Endodermal cell (in vitro differentiated cells): Measurements from ENCODE around the gene MLN. TPM values are rescaled to one million over a fixed set of nuclear protein-coding genes. Genes with fewer than 3 reads are reported as not detected.

ENCODE experiments used
- DNase-seq: peaks from one replicate; pipeline ENCODE4 v3.0.0-alpha.2; 2017
- H3K27ac ChIP-seq: 2 replicates; pipeline ENCODE4 v1.5.1; 2013; ENCODE audit warnings: mild to moderate bottlenecking, low read depth, low read length, moderate library complexity
- H3K27me3 ChIP-seq: 2 replicates; pipeline ENCODE4 v1.6.1; 2013; ENCODE audit warnings: mild to moderate bottlenecking, low read length, moderate library complexity; ENCODE audit not compliant: insufficient read depth, control insufficient read depth, poor library complexity, severe bottlenecking
- H3K36me3 ChIP-seq: 2 replicates; pipeline ENCODE4 v1.7.0; 2013; ENCODE audit warnings: mild to moderate bottlenecking, low read length, moderate library complexity; ENCODE audit not compliant: control insufficient read depth, insufficient read depth
- H3K4me1 ChIP-seq: one replicate; pipeline ENCODE4 v1.7.0; 2013; ENCODE audit warnings: low read length; ENCODE audit not compliant: control insufficient read depth, insufficient read depth
- H3K4me3 ChIP-seq: 2 replicates; pipeline ENCODE4 v1.5.1; 2013; ENCODE audit warnings: mild to moderate bottlenecking, low read length, moderate library complexity
- H3K9ac ChIP-seq: 2 replicates; pipeline ENCODE4 v1.6.1; 2013; ENCODE audit warnings: mild to moderate bottlenecking, low read length, moderate library complexity; ENCODE audit not compliant: poor library complexity, severe bottlenecking; ENCODE audit errors: extremely low read depth
- H3K9me3 ChIP-seq: 2 replicates; pipeline ENCODE4 v1.6.1; 2013; ENCODE audit warnings: mild to moderate bottlenecking, low read length, moderate library complexity; ENCODE audit not compliant: control insufficient read depth
- H3K27ac Mint-ChIP-seq: 2 replicates; pipeline ENCODE4 v1.8.0; 2020; ENCODE audit warnings: mixed read lengths
- H3K27me3 Mint-ChIP-seq: 2 replicates; pipeline ENCODE4 v1.8.0; 2021; ENCODE audit warnings: mild to moderate bottlenecking, mixed read lengths; ENCODE audit not compliant: insufficient read depth
- H3K36me3 Mint-ChIP-seq: 2 replicates; pipeline ENCODE4 v1.8.0; 2020; ENCODE audit warnings: low read depth, mixed read lengths
- H3K4me1 Mint-ChIP-seq: 2 replicates; pipeline ENCODE4 v1.8.0; 2020; ENCODE audit warnings: mixed read lengths
- H3K4me3 Mint-ChIP-seq: 2 replicates; pipeline ENCODE4 v1.8.0; 2020; ENCODE audit warnings: mild to moderate bottlenecking, moderate library complexity, mixed read lengths
- H3K9me3 Mint-ChIP-seq: 2 replicates; pipeline ENCODE4 v1.8.0; 2020; ENCODE audit warnings: mild to moderate bottlenecking, mixed read lengths
- WGBS, 2 experiments: methylation state at CpG; one replicate each; pipeline versions ENCODE4 v1.1.5 to v1.1.7; 2013; ENCODE audit warnings: missing lambda C conversion rate in 2 of 2, mixed read lengths in 1 of 2; ENCODE audit not compliant: insufficient coverage in 1 of 2, insufficient read length in 1 of 2; 5-methylcytosine and 5-hydroxymethylcytosine counted together
- total RNA-seq, 2 donors: library from RNA; stranded (reverse); fragmentation: NEBNext Ultra II Directional in 1 of 2; extraction: Animal tissue kit (Norgen Biotek cat#: 25700) in 1 of 2; gene quantifications; 2 replicates in 1 of 2; 3 replicates in 1 of 2; pipeline ENCODE4 v1.2.1, GENCODE V29; 2021
- TF ChIP-seq, protein P1 (sequence below): fragments of 200-600 bp; sonication (generic); conservative IDR thresholded peaks from 2 replicates; pipeline ENCODE4 v1.5.0; 2021; ENCODE audit warnings: antibody characterized with exemption, mild to moderate bottlenecking

The MLN gene
- total RNA-seq, 2 donors from 2014 or later: not detected

DNA sequence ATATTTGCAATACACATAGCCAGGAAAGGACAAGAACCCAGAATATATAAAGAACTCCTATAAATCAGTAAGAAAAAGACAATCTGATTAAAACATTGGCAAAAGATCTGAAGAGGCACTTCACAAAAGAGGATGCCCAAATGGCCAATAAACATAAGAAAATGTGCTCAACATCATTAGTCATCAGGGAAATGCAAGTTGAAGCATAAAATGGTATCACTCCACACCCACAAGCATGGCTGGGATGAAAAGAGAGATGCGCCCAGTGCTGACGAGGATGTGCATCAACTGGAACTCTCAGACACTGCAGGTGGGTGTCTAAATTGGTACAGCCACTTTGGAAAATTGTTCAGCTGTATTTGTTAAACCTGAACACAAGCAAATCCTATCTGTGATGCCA lies 42.4 kb upstream of the MLN start:
- TF ChIP-seq, protein P1, sequence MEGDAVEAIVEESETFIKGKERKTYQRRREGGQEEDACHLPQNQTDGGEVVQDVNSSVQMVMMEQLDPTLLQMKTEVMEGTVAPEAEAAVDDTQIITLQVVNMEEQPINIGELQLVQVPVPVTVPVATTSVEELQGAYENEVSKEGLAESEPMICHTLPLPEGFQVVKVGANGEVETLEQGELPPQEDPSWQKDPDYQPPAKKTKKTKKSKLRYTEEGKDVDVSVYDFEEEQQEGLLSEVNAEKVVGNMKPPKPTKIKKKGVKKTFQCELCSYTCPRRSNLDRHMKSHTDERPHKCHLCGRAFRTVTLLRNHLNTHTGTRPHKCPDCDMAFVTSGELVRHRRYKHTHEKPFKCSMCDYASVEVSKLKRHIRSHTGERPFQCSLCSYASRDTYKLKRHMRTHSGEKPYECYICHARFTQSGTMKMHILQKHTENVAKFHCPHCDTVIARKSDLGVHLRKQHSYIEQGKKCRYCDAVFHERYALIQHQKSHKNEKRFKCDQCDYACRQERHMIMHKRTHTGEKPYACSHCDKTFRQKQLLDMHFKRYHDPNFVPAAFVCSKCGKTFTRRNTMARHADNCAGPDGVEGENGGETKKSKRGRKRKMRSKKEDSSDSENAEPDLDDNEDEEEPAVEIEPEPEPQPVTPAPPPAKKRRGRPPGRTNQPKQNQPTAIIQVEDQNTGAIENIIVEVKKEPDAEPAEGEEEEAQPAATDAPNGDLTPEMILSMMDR: no peak
- no peak overlapping the region for H3K4me3 Mint-ChIP-seq
- H3K27me3 Mint-ChIP-seq: peaks cover 10% of the 10 kb centered on the region
- Histone ChIP-seq H3K27me3 (no peaks in the 10 kb centered on the region), H3K9ac (no peak overlapping the region), H3K27ac (no peak overlapping the region), H3K9me3 (no peaks in the 10 kb centered on the region), H3K36me3 (no peaks in the 10 kb centered on the region), H3K4me3 (no peak overlapping the region), H3K4me1 (peaks cover 5% of the 10 kb centered on the region)
- peaks cover 13% of the 10 kb centered on the region for H3K4me1 Mint-ChIP-seq
- DNase-seq: no peak
- no peaks in the 10 kb centered on the region for H3K36me3 Mint-ChIP-seq
- H3K9me3 Mint-ChIP-seq: no peaks in the 10 kb centered on the region
- no peak overlapping the region for H3K27ac Mint-ChIP-seq
- 89% methylated on average over 2 of the region's 2 CpGs; no CpG with 5 or more reads in 1 of the 2 experiments for WGBS, 2 experiments

DNA sequence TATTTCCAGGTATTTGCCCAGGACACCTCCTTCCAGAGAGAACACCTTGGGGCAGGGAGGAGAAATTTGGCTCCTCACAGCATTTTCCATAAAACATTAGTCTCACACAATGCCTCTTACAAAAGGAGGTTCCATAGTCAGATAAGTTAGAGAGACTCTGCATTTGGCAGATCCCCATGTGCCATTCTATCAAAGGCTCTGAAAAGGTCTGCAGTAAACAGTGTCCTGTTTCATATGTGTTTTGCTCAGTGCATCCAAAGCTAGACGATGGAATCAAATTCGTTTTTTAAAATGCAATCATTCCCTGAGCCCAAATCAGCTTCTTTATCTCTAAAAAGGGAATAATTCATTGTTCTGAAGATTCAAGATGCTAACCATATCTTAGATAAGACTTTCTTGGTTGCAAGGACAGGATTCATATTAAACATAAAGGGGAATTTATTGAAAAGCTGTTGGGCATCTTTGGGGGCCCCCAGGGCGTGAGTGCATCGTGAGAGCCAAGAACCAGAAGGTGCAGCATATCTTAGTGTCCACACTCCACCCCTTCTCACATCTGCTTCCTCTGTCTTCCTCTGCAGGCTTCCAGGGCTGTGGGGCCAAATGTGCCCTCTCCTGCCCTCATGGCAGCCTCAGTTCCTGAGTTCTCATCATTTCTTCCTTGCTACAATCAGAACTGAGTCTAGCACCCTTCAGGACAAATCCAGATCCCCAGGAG lies 41.4 kb upstream of the MLN start:
- H3K4me1 Mint-ChIP-seq: peaks cover 7% of the 10 kb centered on the region
- 87 to 89% methylated on average over 2 to 4 of the region's 4 CpGs for WGBS, 2 experiments
- Histone ChIP-seq H3K4me1 (no peaks in the 10 kb centered on the region), H3K9ac (no peak overlapping the region), H3K4me3 (no peak overlapping the region), H3K36me3 (no peaks in the 10 kb centered on the region), H3K27ac (no peak overlapping the region), H3K9me3 (no peaks in the 10 kb centered on the region), H3K27me3 (no peaks in the 10 kb centered on the region)
- no peak overlapping the region for H3K4me3 Mint-ChIP-seq
- H3K27me3 Mint-ChIP-seq: peaks cover 10% of the 10 kb centered on the region
- DNase-seq: no peak
- no peaks in the 10 kb centered on the region for H3K36me3 Mint-ChIP-seq
- no peaks in the 10 kb centered on the region for H3K9me3 Mint-ChIP-seq
- no peak overlapping the region for H3K27ac Mint-ChIP-seq
- TF ChIP-seq, protein P1: no peak

DNA sequence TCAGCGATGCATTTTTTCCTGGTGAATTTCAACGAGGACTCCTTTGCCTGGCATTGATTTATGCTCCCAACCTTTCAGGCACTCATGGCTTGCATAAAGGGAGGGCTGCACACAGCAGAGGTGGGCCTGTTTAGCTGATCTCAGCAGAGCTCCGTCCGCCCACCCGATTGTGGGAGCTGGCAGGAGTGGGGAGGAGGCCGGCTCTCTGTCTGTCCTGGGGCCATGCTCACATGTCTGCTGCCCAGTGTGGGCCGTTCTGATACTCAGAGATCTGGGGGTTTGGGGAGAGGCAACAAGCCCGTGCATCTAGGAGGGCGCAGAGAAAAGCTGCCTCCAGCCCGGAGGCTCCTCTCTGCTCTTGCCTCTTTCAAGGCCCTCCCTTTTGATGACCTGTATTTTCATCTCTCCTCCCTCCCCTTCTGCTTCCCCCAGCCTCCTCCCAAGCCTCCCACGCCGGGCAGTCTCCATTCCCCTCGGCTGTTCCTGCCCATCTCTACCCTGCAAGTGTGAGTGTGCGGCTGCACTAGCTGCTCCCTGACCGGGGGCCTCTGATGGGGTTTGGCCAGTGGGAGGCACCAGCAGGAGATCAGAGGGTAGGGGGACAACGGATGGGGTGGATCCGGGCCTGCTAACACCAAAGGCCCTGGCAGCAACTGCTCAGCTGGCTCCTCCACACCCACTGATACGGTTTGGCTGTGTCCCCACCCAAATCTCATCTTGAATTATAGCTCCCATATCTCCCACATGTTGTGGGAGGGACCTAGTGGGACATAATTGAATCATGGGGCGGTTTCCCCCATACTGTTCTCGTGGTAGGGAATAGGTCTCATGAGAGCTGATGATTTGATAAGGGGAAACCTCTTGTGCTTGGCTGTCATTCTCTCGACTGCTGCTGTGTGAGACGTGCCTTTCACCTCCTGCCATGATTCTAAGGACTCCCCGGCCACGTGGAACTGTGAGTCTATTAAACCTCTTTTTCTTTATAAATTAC lies 39.6 kb upstream of the MLN start:
- Mint-ChIP-seq H3K27me3 (peaks cover 3% of the 10 kb centered on the region), H3K9me3 (no peaks in the 10 kb centered on the region), H3K4me1 (peaks cover 14% of the 10 kb centered on the region), H3K4me3 (no peak overlapping the region), H3K27ac (no peak overlapping the region), H3K36me3 (no peaks in the 10 kb centered on the region)
- Histone ChIP-seq H3K36me3 (no peaks in the 10 kb centered on the region), H3K4me1 (peaks cover 1% of the 10 kb centered on the region), H3K9ac (no peak overlapping the region), H3K4me3 (no peak overlapping the region), H3K27ac (peak overlapping the region; percentile 44), H3K27me3 (no peaks in the 10 kb centered on the region), H3K9me3 (no peaks in the 10 kb centered on the region)
- DNase-seq: no peak
- WGBS, 2 experiments: 83 to 86% methylated on average over 12 to 24 of the region's 24 CpGs
- TF ChIP-seq, protein P1: no peak
